Ectodermal cell (in vitro differentiated cells): ENCODE measurements around the gene ARMC3. TPM values are rescaled to one million over a fixed set of nuclear protein-coding genes. Genes with fewer than 3 reads are reported as not detected.
"Not testable (repeated sequence)": the region's sequence is repeated elsewhere in the genome, so short reads cannot be mapped to it uniquely, and the experiment has no call there.

Source experiments
- H3K27ac ChIP-seq: 2 replicates; pipeline ENCODE4 v1.7.0; 2013; ENCODE audit warnings: mild to moderate bottlenecking, low read depth, low read length; ENCODE audit not compliant: insufficient read depth, poor library complexity, severe bottlenecking
- H3K27me3 ChIP-seq: 2 replicates; pipeline ENCODE4 v1.7.0; 2013; ENCODE audit warnings: mild to moderate bottlenecking, low read length; ENCODE audit not compliant: insufficient read depth, control insufficient read depth, poor library complexity, severe bottlenecking
- H3K36me3 ChIP-seq: one replicate; pipeline ENCODE4 v1.7.0; 2013; ENCODE audit warnings: low read length; ENCODE audit not compliant: control insufficient read depth, insufficient read depth
- H3K4me1 ChIP-seq: one replicate; pipeline ENCODE4 v1.7.0; 2013; ENCODE audit warnings: low read length; ENCODE audit not compliant: control insufficient read depth, insufficient read depth
- H3K4me3 ChIP-seq: 2 replicates; pipeline ENCODE4 v1.7.0; 2013; ENCODE audit warnings: low read depth, low read length, control low read depth; ENCODE audit not compliant: insufficient read depth
- H3K9me3 ChIP-seq: 2 replicates; pipeline ENCODE4 v1.7.0; 2013; ENCODE audit warnings: mild to moderate bottlenecking, low read length, moderate library complexity; ENCODE audit not compliant: control insufficient read depth
- WGBS, 2 experiments: methylation state at CpG; one replicate each; pipeline ENCODE4 v1.1.7; 2013; ENCODE audit warnings: missing lambda C conversion rate in 2 of 2; 5-methylcytosine and 5-hydroxymethylcytosine counted together
- polyA plus RNA-seq, 4 experiments: library from polyadenylated mRNA; stranded (reverse); fragments of 50-300 nt; gene quantifications; one replicate each; pipeline ENCODE4 v1.2.3, GENCODE V29; 2013

The ARMC3 gene
- polyA plus RNA-seq (2013, experiment 1 of 4), result 3.0 TPM
- 2.3 TPM for polyA plus RNA-seq (2013, experiment 2 of 4)
- polyA plus RNA-seq (2013, experiment 3 of 4), result 1.5 TPM
- 1.6 TPM for polyA plus RNA-seq (2013, experiment 4 of 4)

DNA sequence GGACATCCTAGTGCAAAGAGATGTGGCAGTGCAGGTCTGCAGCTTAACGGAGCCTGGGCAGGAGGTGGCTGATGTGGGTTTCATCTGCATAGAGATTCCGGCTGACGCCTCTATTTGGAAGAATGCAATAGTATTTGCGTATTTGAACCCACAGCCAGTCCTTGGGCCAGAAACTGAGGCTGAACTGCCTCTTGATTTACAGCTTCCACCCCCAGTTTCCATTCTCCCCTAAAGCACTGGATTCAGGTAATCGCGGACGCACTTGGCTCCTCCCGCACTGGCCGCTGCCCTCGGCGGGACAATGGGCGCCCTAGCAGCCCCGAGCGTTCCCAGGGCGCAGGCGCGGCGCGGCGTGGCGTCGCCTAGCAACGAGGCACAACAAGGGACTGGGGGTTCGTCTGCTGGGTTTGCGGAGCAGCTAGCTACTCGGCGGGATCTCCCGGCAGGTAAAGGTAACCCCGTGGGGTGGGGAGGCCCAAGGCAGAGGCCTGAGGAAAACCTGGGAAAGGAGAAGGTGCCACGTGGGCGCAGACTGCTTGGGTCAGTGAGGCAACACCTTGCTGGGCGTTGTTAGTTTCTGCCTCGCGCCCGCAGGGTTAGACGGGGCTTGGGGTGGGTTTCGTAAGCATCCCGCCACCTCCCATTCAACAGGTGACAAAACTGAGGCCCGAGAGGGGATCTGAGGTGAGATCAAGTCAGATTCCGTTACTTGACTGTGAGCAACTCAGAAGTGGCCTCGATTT lies at the start of gene ARMC3:
TSS of gene ARMC3 (plus strand) at position 393 of the 743 bp plus-strand sequence. CDS start 3,944 bp downstream, outside the sequence.
- Histone ChIP-seq H3K36me3 (no peaks in the 10 kb centered on the region), H3K9me3 (no peaks in the 10 kb centered on the region), H3K4me3 (peak within 1 kb of the TSS; percentile 61), H3K27me3 (peaks cover 22% of the 10 kb centered on the region), H3K4me1 (no peaks in the 10 kb centered on the region), H3K27ac (no peak within 1 kb of the TSS)
- 12% methylated on average over 41 of the region's 41 CpGs for WGBS, 2 experiments

DNA sequence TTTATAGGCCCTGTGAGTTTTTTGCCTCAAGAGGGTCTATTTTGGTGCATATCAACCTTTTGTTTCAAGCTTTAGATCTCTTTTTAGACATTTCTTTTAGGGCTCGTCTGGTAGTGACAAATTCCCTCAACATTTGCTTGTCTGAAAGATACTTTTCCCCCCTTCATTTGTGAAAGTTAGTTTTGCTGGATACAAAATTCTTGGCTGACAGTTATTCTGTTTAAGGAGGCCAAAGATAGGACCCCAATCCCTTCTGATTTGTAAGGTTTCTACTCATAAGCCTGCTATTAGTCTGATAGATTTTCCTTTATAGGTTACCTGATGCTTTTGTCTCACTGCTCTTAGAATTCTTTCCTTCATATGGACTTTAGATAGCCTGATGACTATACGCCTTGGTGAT lies 36.1 kb upstream of the ARMC3 start:
- Histone ChIP-seq H3K9me3 (no peaks in the 10 kb centered on the region), H3K4me3 (no peak overlapping the region), H3K27me3 (no peaks in the 10 kb centered on the region), H3K27ac (no peak overlapping the region), H3K36me3 (no peaks in the 10 kb centered on the region), H3K4me1 (no peaks in the 10 kb centered on the region)
- WGBS, 2 experiments, result 97 to 100% methylated on average over 2 of the region's 2 CpGs

GRCh38 chr10:22893781-22894180 lies 34.1 kb upstream of the ARMC3 start:
- H3K4me3 ChIP-seq, result no peak overlapping the region
- no peaks in the 10 kb centered on the region for H3K27me3 ChIP-seq
- no peaks in the 10 kb centered on the region for H3K36me3 ChIP-seq
- no peak overlapping the region for H3K27ac ChIP-seq
- 75 to 80% methylated on average over 2 of the region's 2 CpGs for WGBS, 2 experiments
- no peaks in the 10 kb centered on the region for H3K9me3 ChIP-seq
- H3K4me1 ChIP-seq, result no peaks in the 10 kb centered on the region

- no peak overlapping the region for H3K27ac ChIP-seq
- H3K36me3 ChIP-seq, result no peaks in the 10 kb centered on the region
- WGBS, 2 experiments, result 88 to 90% methylated on average over 4 of the region's 4 CpGs
- no peaks in the 10 kb centered on the region for H3K27me3 ChIP-seq
- no peaks in the 10 kb centered on the region for H3K4me1 ChIP-seq
- no peak overlapping the region for H3K4me3 ChIP-seq
- H3K9me3 ChIP-seq, result no peaks in the 10 kb centered on the region
Observed at GRCh38 chr10:22894714-22895113, 33.1 kb upstream of the ARMC3 start.

- no peak overlapping the region for H3K4me3 ChIP-seq
- no peaks in the 10 kb centered on the region for H3K9me3 ChIP-seq
- H3K36me3 ChIP-seq, result no peaks in the 10 kb centered on the region
- H3K27me3 ChIP-seq, result no peaks in the 10 kb centered on the region
- no peaks in the 10 kb centered on the region for H3K4me1 ChIP-seq
- WGBS, 2 experiments, result 81 to 87% methylated on average over 1 of the region's 1 CpG
- H3K27ac ChIP-seq, result no peak overlapping the region
Observed at GRCh38 chr10:22895252-22895651, 32.6 kb upstream of the ARMC3 start.

DNA sequence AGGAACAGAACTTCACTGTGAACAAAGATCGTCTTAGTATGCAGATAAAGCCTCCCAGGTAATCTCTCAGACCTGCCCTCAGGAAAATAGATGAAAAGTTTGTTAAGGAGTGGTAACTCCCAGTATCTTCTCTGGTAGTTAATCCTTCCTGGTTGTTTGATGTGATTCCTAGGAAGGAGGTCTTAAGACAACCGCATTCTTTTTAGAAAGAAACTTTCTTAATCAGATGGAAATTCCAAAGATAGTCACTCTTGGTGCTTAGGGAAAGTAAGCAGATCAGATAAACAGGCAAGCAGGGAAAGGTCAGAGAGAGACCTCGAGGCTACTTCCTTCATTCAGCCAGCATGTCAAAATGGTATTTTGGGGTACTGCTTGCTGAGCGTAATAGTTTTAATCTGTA lies 30.5 kb upstream of the ARMC3 start:
- H3K4me3 ChIP-seq, result no peak overlapping the region
- no peaks in the 10 kb centered on the region for H3K27me3 ChIP-seq
- no peaks in the 10 kb centered on the region for H3K4me1 ChIP-seq
- 78 to 85% methylated on average over 4 of the region's 4 CpGs for WGBS, 2 experiments
- H3K9me3 ChIP-seq, result no peaks in the 10 kb centered on the region
- no peaks in the 10 kb centered on the region for H3K36me3 ChIP-seq
- no peak overlapping the region for H3K27ac ChIP-seq

- no peaks in the 10 kb centered on the region for H3K9me3 ChIP-seq
- no peak overlapping the region for H3K4me3 ChIP-seq
- no peak overlapping the region for H3K27ac ChIP-seq
- H3K27me3 ChIP-seq, result no peaks in the 10 kb centered on the region
- H3K4me1 ChIP-seq, result no peaks in the 10 kb centered on the region
- WGBS, 2 experiments, result 89 to 92% methylated on average over 2 of the region's 2 CpGs
- H3K36me3 ChIP-seq, result no peaks in the 10 kb centered on the region
Observed at GRCh38 chr10:22899307-22899706, 28.5 kb upstream of the ARMC3 start.

DNA sequence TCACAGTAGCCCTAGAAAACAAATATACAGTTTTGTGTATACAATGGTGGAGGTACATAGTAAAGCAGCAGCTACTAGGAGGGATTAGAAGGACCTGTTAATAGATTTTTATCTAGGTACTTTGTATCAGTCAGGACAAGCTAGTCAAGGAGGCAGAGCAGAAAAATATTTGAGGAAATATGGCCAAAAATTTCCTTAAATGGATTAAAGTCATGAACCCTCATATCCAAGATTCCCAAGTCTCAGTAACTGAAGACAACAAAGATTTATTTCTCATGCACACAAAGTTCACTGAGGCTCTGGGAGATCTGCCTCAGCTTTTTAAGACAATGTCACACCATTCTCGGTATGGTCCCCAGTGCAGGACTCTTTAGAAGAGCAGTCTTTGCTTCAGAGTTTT lies 28.1 kb upstream of the ARMC3 start:
- H3K4me1 ChIP-seq, result no peaks in the 10 kb centered on the region
- H3K9me3 ChIP-seq, result no peaks in the 10 kb centered on the region
- H3K36me3 ChIP-seq, result no peaks in the 10 kb centered on the region
- H3K27me3 ChIP-seq, result no peaks in the 10 kb centered on the region
- WGBS, 2 experiments, result 83 to 91% methylated on average over 1 of the region's 1 CpG
- no peak overlapping the region for H3K27ac ChIP-seq
- H3K4me3 ChIP-seq, result no peak overlapping the region

- no peak overlapping the region for H3K4me3 ChIP-seq
- no peaks in the 10 kb centered on the region for H3K4me1 ChIP-seq
- H3K27me3 ChIP-seq, result no peaks in the 10 kb centered on the region
- H3K27ac ChIP-seq, result no peak overlapping the region
- 94 to 100% methylated on average over 3 to 4 of the region's 4 CpGs for WGBS, 2 experiments
- no peaks in the 10 kb centered on the region for H3K36me3 ChIP-seq
- no peaks in the 10 kb centered on the region for H3K9me3 ChIP-seq
Observed at GRCh38 chr10:22900841-22901601, 26.8 kb upstream of the ARMC3 start.

- H3K36me3 ChIP-seq, H3K4me3 ChIP-seq, H3K27ac ChIP-seq, H3K27me3 ChIP-seq, H3K9me3 ChIP-seq, H3K4me1 ChIP-seq: not testable (repeated sequence)
- 76 to 87% methylated on average over 2 to 3 of the region's 3 CpGs for WGBS, 2 experiments
Observed at GRCh38 chr10:22902147-22902546, 25.7 kb upstream of the ARMC3 start.
